Activated CD4-positive, alpha-beta T cell treated with anti-CD3 and anti-CD28 coated beads, Interleukin-2, amount 10 ng/mL, durations not matched to agents 7 days and 5 days (primary cell): ENCODE results near the gene ZFAND3. TPM values are rescaled to one million over a fixed set of nuclear protein-coding genes. Genes with fewer than 3 reads are reported as not detected.

Experiments used
- CTCF ChIA-PET: fragments of 350-600 bp; sonication (Branson Sonifier 250); formaldehyde crosslinking; loops from one replicate; lab custom pipeline; 2021; ENCODE audit warnings: antibody characterized with exemption; lab: Charles Lee
- POLR2A ChIA-PET: fragments of 350-600 bp; sonication (Branson Sonifier 250); formaldehyde crosslinking; loops from one replicate; lab custom pipeline; 2021; ENCODE audit warnings: antibody characterized with exemption; lab: Charles Lee
- DNase-seq: peaks from one replicate; pipeline ENCODE4 v3.0.0-alpha.2; 2020
- H3K27ac Mint-ChIP-seq: one replicate; pipeline ENCODE4 v1.8.0; 2021; ENCODE audit warnings: mild to moderate bottlenecking, moderate library complexity, mixed read lengths
- H3K27me3 Mint-ChIP-seq: one replicate; pipeline ENCODE4 v1.8.0; 2021; ENCODE audit warnings: mixed read lengths
- H3K36me3 Mint-ChIP-seq: one replicate; pipeline ENCODE4 v1.8.0; 2021; ENCODE audit warnings: low read depth, mixed read lengths
- H3K4me1 Mint-ChIP-seq: one replicate; pipeline ENCODE4 v1.8.0; 2021; ENCODE audit warnings: mixed read lengths
- H3K4me3 Mint-ChIP-seq: one replicate; pipeline ENCODE4 v1.8.0; 2021; ENCODE audit warnings: mild to moderate bottlenecking, moderate library complexity, mixed read lengths
- H3K9me3 Mint-ChIP-seq: one replicate; pipeline ENCODE4 v1.8.0; 2021; ENCODE audit warnings: mixed read lengths
- total RNA-seq, 2 experiments: library from RNA; stranded (reverse); gene quantifications; one replicate each; pipeline ENCODE4 v1.2.3, GENCODE V29; 2021

Gene ZFAND3
- total RNA-seq, 2 experiments from 2014 or later, result 27.4 to 34.7 TPM

DNA sequence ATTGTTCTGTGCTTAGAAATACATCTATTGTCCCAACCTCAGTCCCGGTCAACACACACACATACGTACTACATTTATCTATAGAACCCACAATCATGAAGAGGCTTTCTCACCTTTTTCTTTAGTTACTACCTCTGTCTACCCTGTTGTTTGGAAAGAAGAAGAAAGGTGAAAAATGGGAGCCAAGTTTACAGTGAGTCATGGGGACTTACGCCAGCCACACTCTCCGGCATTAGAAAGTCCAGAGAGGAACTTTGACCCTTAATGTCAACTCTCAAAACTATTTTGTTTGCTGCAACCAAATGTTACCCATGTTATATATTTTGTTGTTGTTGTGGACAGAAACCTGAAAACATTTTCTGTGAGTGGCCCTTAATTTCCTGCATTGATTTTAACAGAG, 259.1 kb downstream of the ZFAND3 start:
- Mint-ChIP-seq H3K4me1 (no peaks in the 10 kb centered on the region), H3K36me3 (peaks cover 10% of the 10 kb centered on the region), H3K27me3 (no peaks in the 10 kb centered on the region), H3K4me3 (no peak overlapping the region), H3K27ac (no peak overlapping the region), H3K9me3 (no peaks in the 10 kb centered on the region)
- no peak for DNase-seq
- POLR2A ChIA-PET, result no interaction called here
- CTCF ChIA-PET, result interaction anchor here (0.6 to 1.0 kb wide), 2 partner anchors 13 to 26 kb away, joined by 3 to 5 read pairs; no protein-coding TSS in a partner anchor

DNA sequence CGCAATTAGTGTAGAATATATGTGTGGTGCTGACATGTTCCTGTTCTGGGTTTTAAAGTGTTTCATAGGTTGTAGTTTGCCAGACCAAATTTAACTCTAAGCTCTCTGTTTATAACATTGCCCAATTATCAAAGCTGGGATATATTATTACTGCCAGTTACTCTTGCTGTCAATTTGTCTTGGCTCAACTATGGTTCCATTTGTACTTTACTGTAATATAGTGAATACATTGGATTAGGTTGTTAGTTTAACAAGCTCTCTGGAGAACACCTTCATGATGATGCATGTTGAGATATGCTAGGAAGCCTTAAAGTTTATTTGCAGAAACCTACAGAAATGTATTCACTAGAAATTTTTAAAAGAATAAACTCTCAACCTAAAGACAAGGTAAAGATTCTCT, 259.6 kb downstream of the ZFAND3 start:
- peaks cover 12% of the 10 kb centered on the region for H3K36me3 Mint-ChIP-seq
- H3K4me1 Mint-ChIP-seq, result no peaks in the 10 kb centered on the region
- H3K4me3 Mint-ChIP-seq, result no peak overlapping the region
- H3K9me3 Mint-ChIP-seq, result no peaks in the 10 kb centered on the region
- no peak overlapping the region for H3K27ac Mint-ChIP-seq
- H3K27me3 Mint-ChIP-seq, result no peaks in the 10 kb centered on the region
- no peak for DNase-seq
- ChIA-PET CTCF (interaction anchor here (1.0 kb wide), 1 partner anchor 26 kb away, joined by 3 read pairs; no protein-coding TSS in a partner anchor), POLR2A (no interaction called here)

DNA sequence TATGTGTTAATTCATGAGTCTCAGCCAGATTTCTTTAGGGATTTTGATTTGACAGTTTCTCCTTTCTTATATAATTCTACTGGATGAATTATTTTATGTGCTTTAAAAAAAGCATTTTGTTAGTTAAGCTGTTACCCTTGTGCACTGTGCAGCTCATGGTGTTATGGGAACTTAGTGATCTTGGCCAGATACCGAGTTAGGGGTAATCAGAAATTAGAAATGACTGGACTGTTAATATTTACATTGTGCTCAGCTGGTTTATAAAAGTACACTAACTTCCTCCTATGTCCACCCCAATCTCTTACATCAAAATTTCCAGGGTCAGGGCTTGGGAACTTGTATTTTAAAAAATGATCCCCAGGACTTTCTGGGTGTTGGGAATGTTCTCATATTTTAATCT, 260.0 kb downstream of the ZFAND3 start:
- H3K27me3 Mint-ChIP-seq, result no peaks in the 10 kb centered on the region
- H3K27ac Mint-ChIP-seq, result no peak overlapping the region
- H3K9me3 Mint-ChIP-seq, result no peaks in the 10 kb centered on the region
- POLR2A ChIA-PET, result no interaction called here
- CTCF ChIA-PET, result interaction anchor here (1.0 kb wide), 1 partner anchor 26 kb away, joined by 3 read pairs; no protein-coding TSS in a partner anchor
- no peak for DNase-seq
- peaks cover 16% of the 10 kb centered on the region for H3K36me3 Mint-ChIP-seq
- H3K4me3 Mint-ChIP-seq, result no peak overlapping the region
- no peaks in the 10 kb centered on the region for H3K4me1 Mint-ChIP-seq

DNA sequence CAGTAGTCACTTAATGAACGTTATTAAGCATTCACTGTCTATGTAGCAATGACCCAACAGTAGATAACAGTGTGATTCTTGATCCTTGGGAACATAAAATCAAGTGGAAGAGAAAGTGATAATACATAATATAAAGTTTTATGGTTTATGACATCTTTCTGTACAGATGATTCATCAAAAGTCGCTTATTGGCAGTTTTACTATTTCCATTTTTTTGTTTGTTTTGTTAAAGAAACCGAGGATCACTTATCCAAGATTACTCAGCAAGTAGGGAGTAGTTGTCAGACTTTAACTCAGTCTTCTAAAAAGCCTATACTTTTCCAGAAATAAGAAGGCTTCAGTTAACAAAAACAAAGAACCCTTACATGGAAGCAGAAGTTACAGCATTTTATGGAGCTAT, 260.8 kb downstream of the ZFAND3 start:
- Mint-ChIP-seq H3K27ac (no peak overlapping the region), H3K4me1 (no peaks in the 10 kb centered on the region), H3K9me3 (no peaks in the 10 kb centered on the region), H3K27me3 (no peaks in the 10 kb centered on the region), H3K4me3 (no peak overlapping the region), H3K36me3 (peaks cover 13% of the 10 kb centered on the region)
- no peak for DNase-seq
- CTCF ChIA-PET, result no interaction called here
- POLR2A ChIA-PET, result no interaction called here

DNA sequence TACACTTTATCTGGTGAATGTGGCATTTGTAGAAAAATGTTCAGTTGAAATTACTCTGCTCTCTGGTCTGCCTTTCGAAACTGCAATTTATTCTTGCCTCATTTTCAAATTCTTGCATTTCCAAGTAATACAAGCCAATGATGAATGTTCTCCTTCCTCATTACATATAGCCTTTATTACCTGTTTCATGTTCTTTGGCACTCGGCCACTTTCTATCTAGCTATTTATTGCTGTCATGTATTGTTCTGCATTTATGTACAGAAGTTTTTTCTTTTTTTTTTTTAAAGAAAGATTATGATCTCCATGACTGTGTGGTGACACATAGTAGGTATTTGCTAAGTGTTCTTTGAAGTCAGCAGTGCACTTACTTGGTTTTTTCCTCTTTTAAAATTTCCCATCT, 261.4 kb downstream of the ZFAND3 start:
- CTCF ChIA-PET, result no interaction called here
- no peak overlapping the region for H3K4me3 Mint-ChIP-seq
- no peaks in the 10 kb centered on the region for H3K4me1 Mint-ChIP-seq
- POLR2A ChIA-PET, result no interaction called here
- no peak for DNase-seq
- no peaks in the 10 kb centered on the region for H3K9me3 Mint-ChIP-seq
- no peak overlapping the region for H3K27ac Mint-ChIP-seq
- peaks cover 13% of the 10 kb centered on the region for H3K36me3 Mint-ChIP-seq
- no peaks in the 10 kb centered on the region for H3K27me3 Mint-ChIP-seq

DNA sequence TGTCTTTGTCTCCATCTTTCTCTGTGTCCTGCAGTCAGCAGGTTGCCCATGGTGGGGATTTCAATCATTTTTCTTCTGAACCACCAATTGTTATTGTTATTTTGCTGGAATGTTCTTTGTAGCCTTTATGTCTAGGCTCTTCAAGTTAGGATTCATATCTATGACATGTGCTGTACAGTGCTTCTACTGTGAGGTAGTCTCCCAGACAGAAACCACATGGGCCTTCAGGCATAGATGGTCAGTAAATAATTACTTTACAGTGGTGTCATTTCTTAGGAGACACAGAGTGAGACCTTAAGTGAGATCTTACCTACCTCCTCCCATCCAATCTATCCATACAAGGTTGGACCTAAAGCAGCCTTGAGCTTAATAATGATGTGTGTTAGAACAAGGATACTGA, 265.5 kb downstream of the ZFAND3 start:
- CTCF ChIA-PET, result no interaction called here
- peaks cover 12% of the 10 kb centered on the region for H3K36me3 Mint-ChIP-seq
- POLR2A ChIA-PET, result no interaction called here
- no peaks in the 10 kb centered on the region for H3K27me3 Mint-ChIP-seq
- no peaks in the 10 kb centered on the region for H3K9me3 Mint-ChIP-seq
- H3K4me3 Mint-ChIP-seq, result no peak overlapping the region
- H3K27ac Mint-ChIP-seq, result no peak overlapping the region
- no peak for DNase-seq
- no peaks in the 10 kb centered on the region for H3K4me1 Mint-ChIP-seq

DNA sequence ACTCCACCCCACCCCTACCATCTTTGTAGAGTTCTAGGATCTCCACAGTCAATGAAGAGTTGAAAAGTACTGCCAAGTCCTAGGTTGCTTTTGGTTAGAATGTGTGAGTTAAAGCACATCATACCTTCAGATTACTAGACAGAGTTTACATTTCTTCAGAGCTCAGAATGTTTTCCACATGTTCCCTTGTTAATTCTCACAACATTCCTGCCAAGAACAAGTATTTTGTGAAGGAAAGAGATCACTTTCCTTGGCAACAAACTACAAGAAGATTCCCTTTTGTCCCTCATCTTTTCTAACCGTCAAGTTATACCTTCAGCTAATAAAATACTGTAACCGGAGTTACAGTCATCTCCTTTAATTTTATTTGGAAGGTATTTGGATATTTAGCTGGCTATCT, 266.8 kb downstream of the ZFAND3 start:
- Mint-ChIP-seq H3K36me3 (peaks cover 12% of the 10 kb centered on the region), H3K27ac (no peak overlapping the region), H3K4me3 (no peak overlapping the region), H3K27me3 (no peaks in the 10 kb centered on the region), H3K9me3 (no peaks in the 10 kb centered on the region), H3K4me1 (no peaks in the 10 kb centered on the region)
- CTCF ChIA-PET, result interaction anchor here (0.9 to 1.2 kb wide), 2 partner anchors 19 to 23 kb away, joined by 3 read pairs; no protein-coding TSS in a partner anchor
- POLR2A ChIA-PET, result no interaction called here
- no peak for DNase-seq

DNA sequence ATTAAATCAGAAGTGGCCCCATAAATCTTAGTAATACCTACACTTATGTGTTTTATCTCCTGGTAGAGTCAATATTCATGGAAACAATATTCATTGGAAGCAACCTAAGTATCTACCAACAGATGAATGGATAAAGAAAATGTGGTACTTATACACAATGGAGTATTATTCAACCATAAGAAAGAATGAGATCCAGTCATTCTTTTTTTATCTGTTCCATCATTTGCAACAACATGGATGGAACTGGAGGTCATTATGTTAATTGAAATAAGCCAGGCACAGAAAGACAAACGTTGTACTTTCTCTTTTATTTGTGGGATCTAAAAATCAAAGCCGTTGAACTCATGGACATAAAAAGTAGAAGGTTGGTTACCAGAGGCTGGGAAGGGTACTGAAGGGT, 268.5 kb downstream of the ZFAND3 start:
- no peaks in the 10 kb centered on the region for H3K27me3 Mint-ChIP-seq
- no peak for DNase-seq
- H3K4me1 Mint-ChIP-seq, result no peaks in the 10 kb centered on the region
- no peak overlapping the region for H3K4me3 Mint-ChIP-seq
- H3K27ac Mint-ChIP-seq, result no peak overlapping the region
- ChIA-PET POLR2A (no interaction called here), CTCF (no interaction called here)
- peaks cover 12% of the 10 kb centered on the region for H3K36me3 Mint-ChIP-seq
- H3K9me3 Mint-ChIP-seq, result no peaks in the 10 kb centered on the region

DNA sequence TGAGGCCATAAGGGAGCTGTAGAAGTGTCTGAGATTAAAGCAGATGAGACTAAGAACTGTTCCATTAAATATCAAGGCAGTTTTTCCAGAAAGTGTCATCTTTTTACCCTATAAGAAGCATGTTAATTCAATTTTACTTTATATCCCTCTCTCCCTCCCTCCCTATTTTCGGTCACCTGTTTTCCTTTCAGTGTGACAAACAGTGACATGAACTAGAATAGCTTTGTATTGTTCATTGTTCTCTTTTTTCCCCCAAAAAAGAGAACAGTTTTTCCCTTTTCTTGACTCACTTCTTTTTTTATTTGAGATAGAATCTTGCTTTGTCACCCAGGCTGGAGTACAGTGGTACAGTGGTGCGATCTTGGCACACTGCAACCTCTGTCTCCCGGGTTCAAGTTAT, 269.3 kb downstream of the ZFAND3 start:
- Mint-ChIP-seq H3K27me3 (no peaks in the 10 kb centered on the region), H3K4me3 (no peak overlapping the region), H3K9me3 (no peaks in the 10 kb centered on the region), H3K27ac (no peak overlapping the region), H3K4me1 (no peaks in the 10 kb centered on the region), H3K36me3 (peaks cover 12% of the 10 kb centered on the region)
- ChIA-PET POLR2A (no interaction called here), CTCF (interaction anchor here (0.9 kb wide), 1 partner anchor 10 kb away, joined by 3 read pairs; no protein-coding TSS in a partner anchor)
- no peak for DNase-seq

DNA sequence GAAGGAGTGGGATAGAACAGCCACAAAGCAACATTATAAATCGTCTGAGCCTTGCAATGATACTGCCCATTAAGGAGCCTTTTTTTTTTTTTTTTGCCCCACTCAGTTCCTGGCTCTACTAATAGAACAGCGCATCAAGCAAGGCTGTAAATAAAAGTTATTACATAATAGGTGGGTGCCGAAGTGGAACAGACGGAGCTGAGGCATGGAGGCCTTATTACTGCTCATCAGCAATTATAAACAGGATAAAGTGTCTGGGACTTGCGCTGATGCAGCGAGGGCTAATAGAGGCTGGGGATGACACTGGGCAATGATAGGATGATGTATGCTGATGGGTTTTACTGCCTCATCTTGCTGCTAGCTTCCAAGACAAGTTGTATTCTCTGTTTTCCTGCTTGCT, 272.1 kb downstream of the ZFAND3 start:
- Mint-ChIP-seq H3K9me3 (no peaks in the 10 kb centered on the region), H3K27ac (no peak overlapping the region), H3K27me3 (no peaks in the 10 kb centered on the region), H3K4me1 (no peaks in the 10 kb centered on the region), H3K4me3 (no peak overlapping the region), H3K36me3 (no peaks in the 10 kb centered on the region)
- POLR2A ChIA-PET, result no interaction called here
- CTCF ChIA-PET, result interaction anchor here (0.7 kb wide), 1 partner anchor 13 kb away, joined by 5 read pairs; no protein-coding TSS in a partner anchor
- no peak for DNase-seq

DNA sequence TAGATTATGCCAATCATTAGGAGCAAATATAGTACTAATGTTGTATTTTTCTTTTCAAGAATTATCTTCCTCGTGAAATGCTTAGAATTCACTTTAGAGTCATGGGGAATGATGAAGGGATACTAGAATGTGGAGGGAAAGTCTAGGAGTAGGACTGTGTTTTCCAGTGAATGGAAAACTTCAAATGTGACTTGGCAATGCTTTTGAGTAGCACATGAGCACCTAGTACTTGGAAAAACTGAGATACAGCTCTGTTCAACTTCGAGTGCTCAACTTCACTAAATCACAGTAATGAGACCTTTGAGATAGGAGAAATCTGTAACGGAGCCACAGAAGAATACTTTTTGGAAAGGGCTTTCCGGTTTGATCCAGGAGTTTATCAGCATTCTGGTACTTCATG, 272.9 kb downstream of the ZFAND3 start:
- H3K4me1 Mint-ChIP-seq, result no peaks in the 10 kb centered on the region
- H3K27me3 Mint-ChIP-seq, result no peaks in the 10 kb centered on the region
- no peak overlapping the region for H3K27ac Mint-ChIP-seq
- ChIA-PET CTCF (no interaction called here), POLR2A (no interaction called here)
- no peak for DNase-seq
- H3K9me3 Mint-ChIP-seq, result no peaks in the 10 kb centered on the region
- no peak overlapping the region for H3K4me3 Mint-ChIP-seq
- no peaks in the 10 kb centered on the region for H3K36me3 Mint-ChIP-seq

DNA sequence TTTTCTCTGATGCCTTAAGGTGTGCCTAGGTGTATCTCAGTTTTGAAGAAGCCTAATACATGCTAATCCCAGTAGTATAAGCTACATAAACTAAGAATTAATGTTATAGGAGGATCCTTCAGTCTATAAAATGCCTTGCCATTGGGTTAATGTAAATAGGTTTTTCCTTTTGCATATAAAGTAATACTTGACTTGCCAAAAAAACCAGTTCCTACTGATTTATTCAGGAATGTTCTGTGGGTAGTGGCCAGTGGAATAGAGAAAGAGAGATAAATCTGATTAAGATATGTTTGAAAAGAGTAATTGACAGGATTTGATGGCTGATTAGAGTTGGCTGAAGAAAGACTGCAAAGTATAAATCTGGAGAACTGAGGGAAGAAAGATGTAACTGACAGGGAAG, 273.4 kb downstream of the ZFAND3 start:
- no peak overlapping the region for H3K4me3 Mint-ChIP-seq
- no peak for DNase-seq
- no peaks in the 10 kb centered on the region for H3K27me3 Mint-ChIP-seq
- no peak overlapping the region for H3K27ac Mint-ChIP-seq
- ChIA-PET POLR2A (no interaction called here), CTCF (no interaction called here)
- H3K4me1 Mint-ChIP-seq, result no peaks in the 10 kb centered on the region
- no peaks in the 10 kb centered on the region for H3K36me3 Mint-ChIP-seq
- no peaks in the 10 kb centered on the region for H3K9me3 Mint-ChIP-seq

DNA sequence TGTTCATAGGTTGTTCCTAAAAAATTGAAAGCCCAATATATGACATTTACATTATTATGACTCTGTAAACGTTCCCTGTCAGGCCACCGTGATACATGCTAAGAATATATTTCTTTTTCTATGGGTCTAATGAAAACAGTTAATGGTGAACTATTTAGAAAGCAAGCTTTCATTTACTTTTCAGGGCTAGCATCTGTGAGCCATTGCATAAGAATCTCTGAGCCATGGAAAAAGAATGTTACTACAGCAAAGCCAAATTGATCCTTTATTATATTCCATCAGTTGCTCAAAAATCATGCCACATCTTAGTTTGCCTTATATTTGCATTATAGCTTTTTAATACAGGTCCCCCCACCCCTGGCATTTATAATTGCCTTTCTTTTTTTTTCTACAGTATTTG, 275.5 kb downstream of the ZFAND3 start:
- H3K4me3 Mint-ChIP-seq, result no peak overlapping the region
- no peaks in the 10 kb centered on the region for H3K36me3 Mint-ChIP-seq
- no peak overlapping the region for H3K27ac Mint-ChIP-seq
- ChIA-PET CTCF (interaction anchor here (1.2 kb wide), 1 partner anchor 12 kb away, joined by 3 read pairs; no protein-coding TSS in a partner anchor), POLR2A (interaction anchor here (0.6 kb wide), 1 partner anchor 1571 kb away, joined by 3 read pairs; no protein-coding TSS in a partner anchor)
- H3K9me3 Mint-ChIP-seq, result no peaks in the 10 kb centered on the region
- DNase-seq, result no peak
- no peaks in the 10 kb centered on the region for H3K4me1 Mint-ChIP-seq
- no peaks in the 10 kb centered on the region for H3K27me3 Mint-ChIP-seq

DNA sequence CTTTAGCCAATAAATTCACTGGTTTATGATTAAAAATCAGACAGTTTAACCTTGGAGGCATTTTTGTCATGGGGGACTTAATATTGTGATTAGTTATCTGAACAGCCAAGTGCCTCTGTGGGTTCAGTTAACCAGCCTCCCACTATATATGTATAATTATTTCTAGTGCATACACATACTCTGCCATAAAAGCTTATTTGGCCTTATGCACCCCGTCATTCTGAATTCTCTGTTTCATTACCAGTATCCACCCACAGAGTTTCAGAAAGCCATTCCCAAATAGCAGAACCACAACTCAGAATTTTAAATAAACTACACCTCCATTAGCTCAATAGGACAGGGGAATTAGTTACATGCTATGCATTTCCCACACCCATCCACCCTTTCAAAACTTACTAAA, 279.7 kb downstream of the ZFAND3 start:
- Mint-ChIP-seq H3K27ac (no peak overlapping the region), H3K4me3 (no peak overlapping the region), H3K4me1 (peaks cover 1% of the 10 kb centered on the region), H3K27me3 (no peaks in the 10 kb centered on the region), H3K9me3 (no peaks in the 10 kb centered on the region), H3K36me3 (peaks cover 4% of the 10 kb centered on the region)
- ChIA-PET POLR2A (no interaction called here), CTCF (interaction anchor here (0.6 to 1.8 kb wide), 5 partner anchors 10 to 36 kb away, joined by 3 to 5 read pairs (median 3); no protein-coding TSS in a partner anchor)
- DNase-seq, result no peak
